ENCODE measurements around the gene HERPUD1. TPM values are rescaled to one million over a fixed set of nuclear protein-coding genes. Genes with fewer than 3 reads are reported as not detected.
A peak's percentile ranks its signal among the peaks of the same experiment; 100 is the strongest.
"Not testable (repeated sequence)": the region's sequence is repeated elsewhere in the genome, so short reads cannot be mapped to it uniquely, and the experiment has no call there.

Gene HERPUD1
- total and polyA plus RNA-seq, 12 donors: 26.4 to 570 (median 209) TPM

DNA sequence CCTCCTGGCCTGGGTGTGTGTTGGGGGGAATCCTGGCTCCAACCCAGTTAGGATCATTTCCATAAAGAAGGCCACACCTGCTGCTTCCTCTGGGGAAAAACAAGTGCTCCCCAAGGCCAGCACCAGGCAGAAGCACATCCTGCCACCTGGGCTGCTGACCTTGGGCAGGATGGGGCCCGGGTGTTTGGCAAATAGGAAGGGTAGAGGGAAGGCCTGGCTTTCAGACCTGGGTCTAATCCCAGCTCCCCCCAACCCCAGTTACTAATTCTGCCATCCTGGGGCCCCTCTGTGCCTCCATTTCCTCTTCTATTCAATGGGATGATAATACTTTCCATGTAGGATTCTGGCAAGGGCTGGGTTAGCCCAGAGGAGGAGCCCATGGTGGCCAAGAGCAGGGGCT, 54.4 kb downstream of the HERPUD1 start:
- no peaks in the 10 kb centered on the region for H3K9me3 ChIP-seq (replicated peaks in 1 of 3)
- no peak for TF ChIP-seq POLR2A (IDR thresholded peaks at IDR 0.05)
- TF ChIP-seq, protein P1, sequence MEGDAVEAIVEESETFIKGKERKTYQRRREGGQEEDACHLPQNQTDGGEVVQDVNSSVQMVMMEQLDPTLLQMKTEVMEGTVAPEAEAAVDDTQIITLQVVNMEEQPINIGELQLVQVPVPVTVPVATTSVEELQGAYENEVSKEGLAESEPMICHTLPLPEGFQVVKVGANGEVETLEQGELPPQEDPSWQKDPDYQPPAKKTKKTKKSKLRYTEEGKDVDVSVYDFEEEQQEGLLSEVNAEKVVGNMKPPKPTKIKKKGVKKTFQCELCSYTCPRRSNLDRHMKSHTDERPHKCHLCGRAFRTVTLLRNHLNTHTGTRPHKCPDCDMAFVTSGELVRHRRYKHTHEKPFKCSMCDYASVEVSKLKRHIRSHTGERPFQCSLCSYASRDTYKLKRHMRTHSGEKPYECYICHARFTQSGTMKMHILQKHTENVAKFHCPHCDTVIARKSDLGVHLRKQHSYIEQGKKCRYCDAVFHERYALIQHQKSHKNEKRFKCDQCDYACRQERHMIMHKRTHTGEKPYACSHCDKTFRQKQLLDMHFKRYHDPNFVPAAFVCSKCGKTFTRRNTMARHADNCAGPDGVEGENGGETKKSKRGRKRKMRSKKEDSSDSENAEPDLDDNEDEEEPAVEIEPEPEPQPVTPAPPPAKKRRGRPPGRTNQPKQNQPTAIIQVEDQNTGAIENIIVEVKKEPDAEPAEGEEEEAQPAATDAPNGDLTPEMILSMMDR (IDR thresholded peaks at IDR 0.05): no peak
- intact Hi-C loops (cut with DNase I): no loop called here
- H3K36me3 ChIP-seq (replicated peaks in 1 of 2): no peaks in the 10 kb centered on the region
- H3K27me3 ChIP-seq: no peaks in the 10 kb centered on the region
- H3K4me3 ChIP-seq: no peak overlapping the region
- H3K4me1 ChIP-seq (replicated peaks in 1 of 2): peaks cover 25 to 44% of the 10 kb centered on the region in 2 donors
- no peak for DNase-seq
- H3K27ac ChIP-seq: peak overlapping the region in 2 of 5 donors; percentile 72 to 86
- 25 to 44% (median 44%) methylated on average over 1 of the region's 1 CpG; no CpG with 5 or more reads in 1 of the 4 donors for WGBS, 4 donors

DNA sequence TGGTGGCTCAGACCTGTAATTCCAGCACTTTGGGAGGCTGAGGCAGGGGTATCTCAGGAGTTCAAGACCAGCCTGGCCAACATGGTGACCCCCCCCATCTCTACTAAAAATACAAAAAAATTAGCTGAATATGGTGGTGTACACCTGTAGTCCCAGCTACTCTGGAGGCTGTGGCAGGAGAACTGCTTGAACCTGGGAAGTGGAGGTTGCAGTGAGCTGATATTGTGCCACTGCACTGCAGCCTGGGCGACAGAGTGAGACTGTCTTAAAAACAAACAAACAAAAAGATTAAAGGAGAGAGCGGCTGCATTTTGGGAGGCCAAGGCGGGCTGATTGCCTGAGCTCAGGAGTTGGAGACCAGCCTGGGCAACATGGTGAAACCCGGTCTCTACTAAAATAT, 55.0 kb downstream of the HERPUD1 start:
- Histone ChIP-seq H3K4me1 (replicated peaks in 1 of 2) (peaks cover 25 to 44% of the 10 kb centered on the region in 2 donors), H3K27ac (peak overlapping the region in 1 of 5 donors; percentile 86)
- H3K9me3 ChIP-seq (replicated peaks in 1 of 3); H3K27me3 ChIP-seq; H3K36me3 ChIP-seq (replicated peaks in 1 of 2); H3K4me3 ChIP-seq; DNase-seq; intact Hi-C loops (cut with DNase I): not testable (repeated sequence)
- WGBS, 4 donors: 89 to 93% (median 91%) methylated on average over 4 of the region's 4 CpGs

DNA sequence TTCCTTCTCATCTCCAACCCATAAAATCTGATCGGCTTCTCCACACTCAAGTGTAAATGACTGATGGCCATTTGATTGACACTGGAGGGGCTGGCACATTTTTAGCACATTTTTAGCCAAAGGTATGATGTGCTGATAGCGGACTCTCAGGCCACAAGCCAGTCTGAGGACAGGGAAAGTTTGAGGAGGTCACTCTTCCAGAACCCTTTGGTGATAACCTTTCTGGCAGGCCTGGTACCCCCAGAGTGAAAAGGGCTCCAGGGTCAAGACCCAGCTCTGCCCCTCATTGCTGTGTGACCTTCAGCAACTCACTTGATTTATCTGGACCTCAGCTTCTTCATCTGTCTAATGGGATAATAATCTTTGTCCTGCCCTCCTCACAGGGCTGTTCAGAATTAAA, 55.8 kb downstream of the HERPUD1 start:
- Histone ChIP-seq H3K4me1 (replicated peaks in 1 of 2) (peaks cover 25 to 44% of the 10 kb centered on the region in 2 donors), H3K4me3 (no peak overlapping the region), H3K9me3 (replicated peaks in 1 of 3) (no peaks in the 10 kb centered on the region), H3K27ac (peak overlapping the region in 1 of 5 donors; percentile 93), H3K27me3 (no peaks in the 10 kb centered on the region), H3K36me3 (replicated peaks in 1 of 2) (no peaks in the 10 kb centered on the region)
- TF ChIP-seq, protein P1 (IDR thresholded peaks at IDR 0.05): no peak
- TF ChIP-seq POLR2A (IDR thresholded peaks at IDR 0.05): no peak
- intact Hi-C loops (cut with DNase I): no loop called here
- no peak for DNase-seq
- WGBS, 4 donors: 91 to 100% (median 96%) methylated on average over 2 of the region's 2 CpGs

DNA sequence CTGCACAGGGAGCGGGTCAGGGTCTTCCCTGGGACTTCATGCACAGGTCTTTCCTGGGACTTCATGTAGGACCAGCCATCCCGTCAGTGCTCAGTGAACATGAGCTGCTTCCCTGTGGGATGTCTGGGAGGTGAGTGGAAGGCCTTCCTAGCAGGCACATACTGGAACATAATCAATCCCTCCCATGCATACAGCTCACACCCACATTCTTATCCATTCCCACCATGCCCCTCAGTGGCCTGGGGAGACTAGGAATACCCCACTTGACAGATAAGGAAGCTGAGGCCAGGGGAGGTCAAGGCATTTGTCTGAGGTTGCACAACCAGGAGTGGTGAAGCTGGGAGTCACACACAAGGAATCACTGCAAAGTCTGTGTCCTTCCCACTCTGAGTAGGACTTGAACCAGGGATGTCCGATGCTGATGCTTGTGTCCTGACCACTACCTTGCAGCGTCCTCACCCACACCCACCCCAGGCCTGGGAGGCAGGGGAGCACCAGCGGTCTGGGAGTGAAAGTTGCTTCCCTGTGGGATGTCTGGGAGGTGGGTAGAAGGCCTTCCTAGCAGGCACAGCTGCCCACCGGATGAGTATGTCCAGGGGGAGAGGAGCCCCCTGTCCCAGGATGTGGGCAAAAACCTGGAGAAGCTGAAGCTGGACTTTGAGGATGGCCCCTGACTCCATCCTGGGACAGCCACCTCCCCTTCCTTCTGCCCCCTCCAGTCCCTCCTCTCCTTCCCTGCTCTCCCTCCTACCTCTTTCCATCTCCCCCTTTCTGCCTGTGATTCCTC, 56.4 kb downstream of the HERPUD1 start:
- H3K27ac ChIP-seq: peak overlapping the region in 4 of 5 donors; percentile 49 to 93 (median 86)
- no peaks in the 10 kb centered on the region for H3K9me3 ChIP-seq (replicated peaks in 1 of 3)
- WGBS, 4 donors: 70 to 81% (median 78%) methylated on average over 2 to 6 of the region's 6 CpGs
- TF ChIP-seq, protein P1 (IDR thresholded peaks at IDR 0.05): no peak
- TF ChIP-seq POLR2A (IDR thresholded peaks at IDR 0.05): no peak
- intact Hi-C loops (cut with DNase I): no loop called here
- no peaks in the 10 kb centered on the region for H3K36me3 ChIP-seq (replicated peaks in 1 of 2)
- no peaks in the 10 kb centered on the region for H3K27me3 ChIP-seq
- H3K4me3 ChIP-seq: peak overlapping the region in 3 of 4 donors; percentile 85 to 98 (median 87)
- H3K4me1 ChIP-seq (replicated peaks in 1 of 2): peaks cover 25 to 44% of the 10 kb centered on the region in 2 donors
- DNase-seq: peak in 3 of 7 donors; percentile 25 to 50 (median 43)

Data from adrenal gland (tissue), 12 donors.